Neural crest cell (in vitro differentiated cells): ENCODE data around the gene TTC19. TPM values are rescaled to one million over a fixed set of nuclear protein-coding genes. Genes with fewer than 3 reads are reported as not detected.

Experiments used
- DNase-seq: peaks from one replicate; pipeline ENCODE4 v3.0.0; 2021; ENCODE audit warnings: low read depth, mixed read lengths, low spot score
- H3K27ac Mint-ChIP-seq: one replicate; pipeline ENCODE4 v1.8.0; 2021; ENCODE audit warnings: mild to moderate bottlenecking, mixed read lengths; ENCODE audit not compliant: unreplicated experiment
- H3K27me3 Mint-ChIP-seq: 2 replicates; pipeline ENCODE4 v1.8.0; 2021; ENCODE audit warnings: low read depth, mild to moderate bottlenecking, mixed read lengths
- H3K36me3 Mint-ChIP-seq: 2 replicates; pipeline ENCODE4 v1.8.0; 2021; ENCODE audit warnings: low read depth, mild to moderate bottlenecking, mixed read lengths
- H3K4me1 Mint-ChIP-seq: 2 replicates; pipeline ENCODE4 v1.8.0; 2021; ENCODE audit warnings: mixed read lengths
- H3K4me3 Mint-ChIP-seq: one replicate; pipeline ENCODE4 v1.8.0; 2021; ENCODE audit warnings: mild to moderate bottlenecking, mixed read lengths
- H3K9me3 Mint-ChIP-seq: 2 replicates; pipeline ENCODE4 v1.8.0; 2021; ENCODE audit warnings: mixed read lengths
- CTCF ChIP-seq: fragments of 200-600 bp; sonication (generic); conservative IDR thresholded peaks from 2 replicates; pipeline ENCODE4 v1.5.0; 2021; ENCODE audit warnings: antibody characterized with exemption, mild to moderate bottlenecking
- total RNA-seq: library from RNA; stranded (reverse); gene quantifications from 2 replicates; pipeline ENCODE4 v1.2.1, GENCODE V29; 2021

Gene TTC19
- total RNA-seq, 1 donor from 2014 or later, result 40.3 TPM

DNA sequence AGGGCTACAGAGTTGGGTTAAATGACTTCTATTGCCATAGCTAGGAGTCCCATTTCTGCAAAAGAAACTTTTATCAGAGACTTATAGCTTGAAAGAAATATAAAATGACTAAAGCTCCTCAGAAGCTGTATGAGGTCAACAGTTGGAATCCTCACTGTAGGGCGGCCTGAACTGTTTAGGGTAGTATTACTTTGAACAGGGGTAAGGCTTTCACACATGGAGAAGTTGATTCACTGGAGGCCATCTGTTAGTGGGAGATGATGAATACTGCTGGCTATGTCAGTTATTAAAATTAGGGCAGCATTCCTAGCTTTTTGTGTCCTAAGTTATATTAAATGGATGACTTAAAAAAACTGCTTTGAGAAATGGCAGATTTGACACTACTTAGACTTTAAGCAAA lies 6.0 kb downstream of the TTC19 start:
- peaks cover 14% of the 10 kb centered on the region for H3K4me1 Mint-ChIP-seq
- no peak for TF ChIP-seq CTCF
- H3K9me3 Mint-ChIP-seq, result peaks cover 6% of the 10 kb centered on the region
- H3K27ac Mint-ChIP-seq, result no peak overlapping the region
- no peak for DNase-seq
- H3K36me3 Mint-ChIP-seq, result peaks cover 58% of the 10 kb centered on the region
- H3K27me3 Mint-ChIP-seq, result no peaks in the 10 kb centered on the region
- H3K4me3 Mint-ChIP-seq, result no peak overlapping the region

DNA sequence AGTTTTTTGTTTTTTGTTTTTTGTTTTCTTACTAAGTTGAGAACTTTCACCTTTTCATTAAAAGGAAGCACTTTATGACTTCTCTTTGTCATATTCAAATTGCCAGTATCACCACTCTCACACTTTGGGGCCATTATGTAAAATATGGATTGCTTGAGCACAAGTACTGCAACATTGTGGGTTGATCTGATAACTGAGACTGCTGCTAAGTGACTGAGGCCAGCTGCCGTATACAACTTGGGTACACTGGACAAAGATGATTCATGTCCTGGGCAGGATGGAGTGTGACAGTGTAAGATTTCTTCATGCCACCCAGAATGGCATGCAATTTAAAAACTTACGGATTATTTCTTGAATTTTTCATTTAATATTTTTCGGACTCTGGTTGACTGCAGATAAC lies 7.8 kb downstream of the TTC19 start:
- Mint-ChIP-seq H3K9me3 (no peaks in the 10 kb centered on the region), H3K27me3 (no peaks in the 10 kb centered on the region), H3K27ac (no peak overlapping the region), H3K4me1 (no peaks in the 10 kb centered on the region), H3K4me3 (no peak overlapping the region), H3K36me3 (peaks cover 40% of the 10 kb centered on the region)
- no peak for TF ChIP-seq CTCF
- no peak for DNase-seq

GRCh38 chr17:16013943-16014407 lies 14.4 kb downstream of the TTC19 start:
- Mint-ChIP-seq H3K36me3 (peaks cover 13% of the 10 kb centered on the region), H3K27ac (no peak overlapping the region), H3K27me3 (no peaks in the 10 kb centered on the region), H3K4me3 (no peak overlapping the region), H3K4me1 (peaks cover 5% of the 10 kb centered on the region), H3K9me3 (no peaks in the 10 kb centered on the region)
- DNase-seq, result peak; percentile 13
- TF ChIP-seq CTCF, result peak; percentile 60

- Mint-ChIP-seq H3K36me3 (peaks cover 21% of the 10 kb centered on the region), H3K27ac (no peak overlapping the region), H3K4me1 (no peaks in the 10 kb centered on the region), H3K27me3 (no peaks in the 10 kb centered on the region), H3K9me3 (no peaks in the 10 kb centered on the region), H3K4me3 (no peak overlapping the region)
- no peak for DNase-seq
- TF ChIP-seq CTCF, result no peak
Observed at GRCh38 chr17:16019347-16019746, 19.7 kb downstream of the TTC19 start.

DNA sequence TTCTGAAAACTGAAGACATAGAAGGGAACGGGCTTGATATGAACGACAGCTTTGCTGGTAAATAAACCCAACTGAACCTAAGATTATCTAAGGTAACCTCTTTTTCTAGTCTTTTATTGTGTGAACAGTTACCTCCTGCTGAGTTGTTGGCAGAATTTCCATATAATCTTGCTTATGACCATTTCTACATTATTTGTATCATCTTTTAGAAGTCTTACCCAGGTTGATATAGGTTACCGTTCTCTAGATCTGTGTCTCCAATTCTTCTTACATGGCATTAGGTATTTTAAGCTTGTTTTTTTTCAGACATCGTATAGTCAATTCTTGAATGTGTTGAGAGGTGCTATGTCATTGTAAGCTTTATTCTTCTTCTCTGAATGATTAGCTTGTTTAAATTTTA lies 24.3 kb downstream of the TTC19 start:
- Mint-ChIP-seq H3K4me3 (no peak overlapping the region), H3K4me1 (no peaks in the 10 kb centered on the region), H3K27me3 (no peaks in the 10 kb centered on the region), H3K27ac (no peak overlapping the region), H3K9me3 (no peaks in the 10 kb centered on the region), H3K36me3 (peaks cover 29% of the 10 kb centered on the region)
- no peak for DNase-seq
- TF ChIP-seq CTCF, result no peak

DNA sequence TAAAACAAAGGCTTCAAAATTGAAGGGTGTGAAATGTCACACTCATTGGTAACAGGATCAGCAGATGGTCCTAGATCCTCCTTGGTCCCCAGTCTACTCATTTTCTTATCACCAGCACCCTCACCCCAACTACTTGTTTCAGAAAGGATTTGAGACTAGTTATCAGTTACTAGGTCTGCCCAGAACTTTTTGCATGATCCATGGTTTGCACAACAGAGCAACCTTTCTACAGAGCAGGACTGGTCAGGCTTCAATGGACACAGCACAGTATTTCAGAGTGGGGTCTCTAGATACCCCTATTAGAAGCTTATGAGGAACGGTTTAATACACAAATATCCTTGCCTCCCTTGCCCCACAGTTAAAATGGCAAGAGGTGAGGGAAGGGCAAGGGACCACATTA lies 25.6 kb downstream of the TTC19 start:
- peaks cover 26% of the 10 kb centered on the region for H3K36me3 Mint-ChIP-seq
- no peak overlapping the region for H3K4me3 Mint-ChIP-seq
- no peak for DNase-seq

More for the DNA sequence above, 25.6 kb downstream of the TTC19 start:
- H3K9me3 Mint-ChIP-seq, result no peaks in the 10 kb centered on the region
- no peaks in the 10 kb centered on the region for H3K4me1 Mint-ChIP-seq
- no peak for TF ChIP-seq CTCF
- no peak overlapping the region for H3K27ac Mint-ChIP-seq
- H3K27me3 Mint-ChIP-seq, result no peaks in the 10 kb centered on the region
